ENCODE measurements around the gene MOB2.
A peak's percentile ranks its signal among the peaks of the same experiment; 100 is the strongest.

Gene MOB2

DNA sequence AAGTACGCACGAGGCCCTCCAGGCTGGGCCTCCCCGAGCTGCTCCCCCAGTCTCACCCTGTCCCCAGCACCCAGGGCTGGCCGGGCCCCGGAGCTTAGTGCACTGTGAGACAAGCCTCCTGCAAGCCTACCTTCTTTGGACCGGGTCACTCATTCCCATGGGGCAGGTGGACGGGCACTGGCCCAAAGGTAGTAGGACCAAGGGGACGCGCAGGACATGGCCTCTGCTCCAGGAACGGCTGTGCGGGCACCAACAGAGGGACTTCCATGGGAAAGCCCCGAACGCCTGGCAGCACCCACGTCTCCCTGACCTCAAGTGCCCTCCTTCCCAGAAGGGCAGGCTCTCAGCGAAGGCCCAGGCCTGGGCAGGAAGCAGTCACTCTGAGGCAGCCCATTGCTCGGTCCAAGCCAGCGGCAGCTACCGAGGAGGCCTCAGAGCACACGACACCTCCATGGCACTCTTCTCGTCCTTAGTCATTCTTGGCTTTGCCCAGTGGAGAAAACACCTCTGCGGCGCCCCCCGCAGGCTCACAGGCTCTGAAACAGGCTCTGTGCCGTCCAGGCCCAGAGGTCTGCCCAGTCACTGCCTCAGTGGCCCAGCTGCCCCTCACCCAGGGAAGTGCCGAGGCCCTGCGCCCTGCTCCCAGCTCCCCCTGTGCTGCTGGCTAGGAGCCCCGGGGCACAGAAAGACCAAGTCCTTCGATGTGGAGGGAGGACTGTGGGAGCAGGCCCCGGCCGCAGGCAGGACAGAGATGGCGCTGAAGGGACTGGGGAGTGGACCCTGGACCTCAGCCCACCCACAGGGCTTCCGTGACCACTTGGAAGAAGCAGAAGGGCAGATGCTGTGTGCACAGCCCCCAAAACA, 3.8 kb downstream of the MOB2 start:
- no peak overlapping the region for H3K4me3 ChIP-seq (ENCODE audit: low read depth, low read length)
- no peak for DNase-seq

DNA sequence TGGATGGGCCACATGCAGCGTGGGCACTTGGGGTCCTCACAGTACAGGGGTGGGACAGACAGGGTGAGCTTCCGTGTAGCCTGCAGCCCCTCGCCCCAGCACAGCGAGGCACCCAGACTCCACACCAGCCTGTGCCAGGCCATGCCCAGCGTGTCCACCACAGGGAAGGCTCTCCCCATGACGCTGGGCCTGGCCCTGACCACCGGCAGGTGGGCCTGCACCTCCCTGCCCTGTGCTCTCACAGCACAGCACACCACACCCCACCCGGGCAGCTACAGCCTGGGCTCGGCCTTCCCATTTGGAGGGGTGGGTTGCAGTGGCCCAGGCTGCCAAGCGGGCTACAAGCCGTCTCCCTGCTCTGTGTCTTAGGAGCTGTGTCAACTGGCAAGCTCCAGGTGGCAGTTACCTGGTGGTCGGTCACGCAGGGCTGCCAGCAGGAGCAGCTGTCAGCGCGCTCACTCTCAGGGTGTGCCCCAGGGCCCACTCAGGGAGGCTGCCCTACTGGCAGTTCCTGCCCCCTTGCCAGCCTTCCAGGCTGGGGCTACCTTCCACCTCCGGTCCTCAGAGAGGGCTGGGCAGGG, 4.6 kb downstream of the MOB2 start:
- Histone ChIP-seq H3K9ac (ENCODE audit: low read length) (no peak overlapping the region), H3K14ac (ENCODE audit: low read length) (no peak overlapping the region)

More for the DNA sequence above, 3.8 kb downstream of the MOB2 start:
- Histone ChIP-seq H3K4me1 (ENCODE audit: control insufficient read depth in 1 of 2, insufficient read depth in 2 of 2, low read length in 2 of 2) (no peaks in the 10 kb centered on the region), H2AK5ac (ENCODE audit: low read length) (no peak overlapping the region), H4K8ac (ENCODE audit: low read depth, low read length) (no peak overlapping the region), H2BK5ac (ENCODE audit: low read depth, low read length, poor library complexity) (no peak overlapping the region), H3K27ac (ENCODE audit: low read depth, low read length) (no peak overlapping the region), H3K18ac (ENCODE audit: low read length) (peak overlapping the region; percentile 23), H3K9ac (ENCODE audit: low read length) (no peak overlapping the region), H3K4me2 (ENCODE audit: low read length) (no peak overlapping the region), H3K36me3 (ENCODE audit: control insufficient read depth in 1 of 2, insufficient read depth in 2 of 2, low read length in 2 of 2) (peaks cover 21 to 25% of the 10 kb centered on the region in 2 experiments), H2BK120ac (ENCODE audit: insufficient read depth, low read length, poor library complexity) (no peak overlapping the region), H3K79me2 (ENCODE audit: control insufficient read depth, insufficient read depth, low read length, poor library complexity) (no peaks in the 10 kb centered on the region), H4K91ac (ENCODE audit: low read depth, low read length) (no peak overlapping the region), H3K4ac (ENCODE audit: low read depth, low read length) (no peak overlapping the region), H3K23ac (ENCODE audit: low read length) (no peak overlapping the region), H2AFZ (ENCODE audit: insufficient read depth, low read length, poor library complexity) (peak overlapping the region; percentile 23), H3K14ac (ENCODE audit: low read length) (no peak overlapping the region), H4K12ac (ENCODE audit: low read depth, low read length) (no peak overlapping the region), H2BK12ac (ENCODE audit: low read length) (no peak overlapping the region), H3K27me3 (ENCODE audit: insufficient read depth, low read length) (no peaks in the 10 kb centered on the region), H3K9me3 (ENCODE audit: insufficient read depth, low read depth, low read length) (no peaks in the 10 kb centered on the region), H3K79me1 (ENCODE audit: low read length) (no peaks in the 10 kb centered on the region)
- WGBS (ENCODE audit: extremely low coverage, insufficient coverage, insufficient read length): no CpG with 5 or more reads among the region's 32 CpGs

DNA sequence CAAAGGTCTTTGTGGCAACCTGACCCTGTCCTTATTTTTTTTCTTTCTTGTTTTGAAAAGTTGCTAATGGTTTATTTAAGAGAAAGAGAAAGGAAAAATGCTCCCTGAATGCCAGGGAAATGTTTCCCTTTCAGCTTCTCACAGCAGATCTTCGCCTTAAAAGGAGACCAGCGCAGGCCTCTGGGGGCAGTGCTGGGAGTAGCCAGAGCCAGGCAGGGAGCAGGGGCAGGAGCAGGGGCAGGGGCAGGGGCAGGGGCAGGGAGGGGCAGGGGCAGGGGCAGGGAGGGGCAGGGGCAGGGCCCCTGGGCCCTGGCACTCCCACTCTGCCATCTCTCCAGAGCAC, 5.1 kb downstream of the MOB2 start:
- Histone ChIP-seq H4K8ac (ENCODE audit: low read depth, low read length) (no peak overlapping the region), H2AK5ac (ENCODE audit: low read length) (no peak overlapping the region), H3K36me3 (ENCODE audit: control insufficient read depth in 1 of 2, insufficient read depth in 2 of 2, low read length in 2 of 2) (peaks cover 25 to 28% of the 10 kb centered on the region in 2 experiments), H3K4me1 (ENCODE audit: control insufficient read depth in 1 of 2, insufficient read depth in 2 of 2, low read length in 2 of 2) (no peaks in the 10 kb centered on the region), H4K91ac (ENCODE audit: low read depth, low read length) (no peak overlapping the region), H3K9me3 (ENCODE audit: insufficient read depth, low read depth, low read length) (no peaks in the 10 kb centered on the region), H2BK12ac (ENCODE audit: low read length) (no peak overlapping the region), H3K23ac (ENCODE audit: low read length) (no peak overlapping the region), H3K4ac (ENCODE audit: low read depth, low read length) (no peak overlapping the region), H2AFZ (ENCODE audit: insufficient read depth, low read length, poor library complexity) (no peak overlapping the region), H3K9ac (ENCODE audit: low read length) (no peak overlapping the region), H3K18ac (ENCODE audit: low read length) (no peak overlapping the region), H3K79me2 (ENCODE audit: control insufficient read depth, insufficient read depth, low read length, poor library complexity) (no peaks in the 10 kb centered on the region), H3K14ac (ENCODE audit: low read length) (no peak overlapping the region), H3K4me3 (ENCODE audit: low read depth, low read length) (no peak overlapping the region), H3K79me1 (ENCODE audit: low read length) (no peaks in the 10 kb centered on the region), H3K4me2 (ENCODE audit: low read length) (no peak overlapping the region), H2BK120ac (ENCODE audit: insufficient read depth, low read length, poor library complexity) (no peak overlapping the region), H2BK5ac (ENCODE audit: low read depth, low read length, poor library complexity) (no peak overlapping the region), H3K27me3 (ENCODE audit: insufficient read depth, low read length) (no peaks in the 10 kb centered on the region), H4K12ac (ENCODE audit: low read depth, low read length) (no peak overlapping the region), H3K27ac (ENCODE audit: low read depth, low read length) (no peak overlapping the region)
- DNase-seq: no peak
- WGBS (ENCODE audit: extremely low coverage, insufficient coverage, insufficient read length): no CpG with 5 or more reads among the region's 2 CpGs

More for the DNA sequence above, 4.6 kb downstream of the MOB2 start:
- WGBS (ENCODE audit: extremely low coverage, insufficient coverage, insufficient read length): no CpG with 5 or more reads among the region's 16 CpGs
- Histone ChIP-seq H4K12ac (ENCODE audit: low read depth, low read length) (no peak overlapping the region), H3K27ac (ENCODE audit: low read depth, low read length) (no peak overlapping the region), H3K4me1 (ENCODE audit: control insufficient read depth in 1 of 2, insufficient read depth in 2 of 2, low read length in 2 of 2) (no peaks in the 10 kb centered on the region), H3K79me2 (ENCODE audit: control insufficient read depth, insufficient read depth, low read length, poor library complexity) (no peaks in the 10 kb centered on the region), H2AK5ac (ENCODE audit: low read length) (no peak overlapping the region), H3K27me3 (ENCODE audit: insufficient read depth, low read length) (no peaks in the 10 kb centered on the region), H3K9me3 (ENCODE audit: insufficient read depth, low read depth, low read length) (no peaks in the 10 kb centered on the region), H3K4me2 (ENCODE audit: low read length) (no peak overlapping the region), H3K36me3 (ENCODE audit: control insufficient read depth in 1 of 2, insufficient read depth in 2 of 2, low read length in 2 of 2) (peaks cover 25 to 26% of the 10 kb centered on the region in 2 experiments), H3K4me3 (ENCODE audit: low read depth, low read length) (no peak overlapping the region), H2BK120ac (ENCODE audit: insufficient read depth, low read length, poor library complexity) (no peak overlapping the region), H3K79me1 (ENCODE audit: low read length) (no peaks in the 10 kb centered on the region), H3K4ac (ENCODE audit: low read depth, low read length) (no peak overlapping the region), H2BK5ac (ENCODE audit: low read depth, low read length, poor library complexity) (no peak overlapping the region), H4K8ac (ENCODE audit: low read depth, low read length) (no peak overlapping the region), H4K91ac (ENCODE audit: low read depth, low read length) (no peak overlapping the region), H2AFZ (ENCODE audit: insufficient read depth, low read length, poor library complexity) (no peak overlapping the region), H3K18ac (ENCODE audit: low read length) (no peak overlapping the region), H2BK12ac (ENCODE audit: low read length) (no peak overlapping the region), H3K23ac (ENCODE audit: low read length) (no peak overlapping the region)
- no peak for DNase-seq

DNA sequence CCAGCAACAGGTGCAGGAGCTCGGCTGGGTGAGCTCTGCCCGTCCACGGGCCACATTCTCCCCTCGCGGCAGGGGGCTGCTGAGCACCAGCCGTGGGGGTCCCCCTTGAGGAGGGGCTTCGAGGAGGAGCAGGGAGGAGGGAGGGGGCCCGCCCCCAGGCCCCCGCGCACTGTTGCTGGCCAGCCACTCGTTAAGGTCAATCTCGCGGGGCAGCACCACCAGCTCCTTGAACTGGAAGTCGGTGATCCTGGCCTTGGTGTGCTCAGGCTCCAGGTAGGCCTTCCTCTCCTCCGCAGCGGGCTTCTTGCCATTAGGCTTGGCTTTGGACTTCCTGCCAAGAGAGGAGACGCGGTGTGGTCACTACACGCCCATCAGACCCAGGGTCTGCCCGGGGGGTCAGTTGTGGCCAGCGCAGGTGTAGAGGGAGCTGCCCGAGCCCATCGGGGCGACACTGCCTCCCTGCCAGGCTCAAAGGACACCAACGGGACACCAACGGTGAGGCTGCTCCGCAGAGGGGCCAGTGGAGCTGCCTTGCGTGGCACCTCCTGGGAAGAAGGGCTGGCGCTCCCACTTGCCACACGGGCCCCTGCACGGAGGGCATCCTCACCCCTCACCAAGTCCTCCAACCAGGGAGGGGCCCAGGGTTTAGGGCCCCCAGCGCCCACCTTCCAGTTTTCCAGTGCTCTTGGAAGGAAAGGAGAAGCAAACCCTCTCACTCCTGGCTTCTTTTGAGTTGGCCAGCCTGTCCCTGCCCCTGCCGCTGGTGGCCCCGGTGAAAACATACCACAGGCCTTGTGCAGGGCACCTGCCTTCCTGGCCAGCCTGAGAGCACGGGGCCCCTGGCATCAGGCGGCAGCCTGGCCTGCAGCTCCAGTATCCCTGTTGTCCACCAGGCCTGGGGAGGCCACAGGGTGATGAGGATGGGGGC, 5.8 kb downstream of the MOB2 start:
- Histone ChIP-seq H3K4ac (ENCODE audit: low read depth, low read length) (no peak overlapping the region), H4K91ac (ENCODE audit: low read depth, low read length) (no peak overlapping the region), H3K79me1 (ENCODE audit: low read length) (no peaks in the 10 kb centered on the region), H3K23ac (ENCODE audit: low read length) (no peak overlapping the region), H2BK12ac (ENCODE audit: low read length) (no peak overlapping the region), H2AK5ac (ENCODE audit: low read length) (no peak overlapping the region), H3K14ac (ENCODE audit: low read length) (no peak overlapping the region), H4K12ac (ENCODE audit: low read depth, low read length) (no peak overlapping the region), H3K27ac (ENCODE audit: low read depth, low read length) (no peak overlapping the region), H4K8ac (ENCODE audit: low read depth, low read length) (no peak overlapping the region), H3K9ac (ENCODE audit: low read length) (no peak overlapping the region), H3K27me3 (ENCODE audit: insufficient read depth, low read length) (no peaks in the 10 kb centered on the region), H3K36me3 (ENCODE audit: control insufficient read depth in 1 of 2, insufficient read depth in 2 of 2, low read length in 2 of 2) (peaks cover 25 to 28% of the 10 kb centered on the region in 2 experiments), H3K4me1 (ENCODE audit: control insufficient read depth in 1 of 2, insufficient read depth in 2 of 2, low read length in 2 of 2) (no peaks in the 10 kb centered on the region), H2AFZ (ENCODE audit: insufficient read depth, low read length, poor library complexity) (no peak overlapping the region), H2BK120ac (ENCODE audit: insufficient read depth, low read length, poor library complexity) (no peak overlapping the region), H3K4me3 (ENCODE audit: low read depth, low read length) (no peak overlapping the region), H3K4me2 (ENCODE audit: low read length) (no peak overlapping the region), H3K9me3 (ENCODE audit: insufficient read depth, low read depth, low read length) (no peaks in the 10 kb centered on the region), H3K79me2 (ENCODE audit: control insufficient read depth, insufficient read depth, low read length, poor library complexity) (no peaks in the 10 kb centered on the region), H3K18ac (ENCODE audit: low read length) (no peak overlapping the region), H2BK5ac (ENCODE audit: low read depth, low read length, poor library complexity) (no peak overlapping the region)
- DNase-seq: no peak
- no CpG with 5 or more reads among the region's 36 CpGs for WGBS (ENCODE audit: extremely low coverage, insufficient coverage, insufficient read length)
